Neural progenitor cell (in vitro differentiated cells): ENCODE results near the gene RTKN2. TPM values are rescaled to one million over a fixed set of nuclear protein-coding genes. Genes with fewer than 3 reads are reported as not detected.

Experiments
- DNase-seq: peaks from one replicate; pipeline ENCODE4 v3.0.0-alpha.2; 2016; ENCODE audit warnings: low spot score
- H2AFZ ChIP-seq: fragments of 200-600 bp; sonication (generic); replicated peaks from 2 replicates; pipeline ENCODE4 v1.6.1; 2016; ENCODE audit warnings: antibody characterized with exemption
- H3F3A ChIP-seq: fragments of 200-600 bp; sonication (generic); 2 replicates; pipeline ENCODE4 v1.6.1; 2016; ENCODE audit warnings: antibody characterized with exemption, low read depth
- H3K27ac ChIP-seq: fragments of 200-600 bp; sonication (generic); 2 replicates; pipeline ENCODE4 v1.5.1; 2016; ENCODE audit warnings: mild to moderate bottlenecking
- H3K27me3 ChIP-seq: fragments of 200-600 bp; sonication (generic); 2 replicates; pipeline ENCODE4 v1.6.1; 2016; ENCODE audit warnings: mild to moderate bottlenecking, moderate library complexity
- H3K36me3 ChIP-seq: fragments of 200-600 bp; sonication (generic); 2 replicates; pipeline ENCODE4 v1.5.1; 2016
- H3K4me1 ChIP-seq: fragments of 200-600 bp; sonication (generic); 2 replicates; pipeline ENCODE4 v1.6.1; 2016; ENCODE audit warnings: mixed run types
- H3K4me2 ChIP-seq: fragments of 200-600 bp; sonication (generic); 2 replicates; pipeline ENCODE4 v1.6.1; 2016
- H3K4me3 ChIP-seq: fragments of 200-600 bp; sonication (generic); 2 replicates; pipeline ENCODE4 v1.5.1; 2016
- H3K79me2 ChIP-seq: fragments of 200-600 bp; sonication (generic); 2 replicates; pipeline ENCODE4 v1.6.1; 2016; ENCODE audit warnings: low read depth
- H3K9ac ChIP-seq: fragments of 200-600 bp; sonication (generic); 2 replicates; pipeline ENCODE4 v1.6.1; 2016
- H3K9me3 ChIP-seq: fragments of 200-600 bp; sonication (generic); 2 replicates; pipeline ENCODE4 v1.5.1; 2016; ENCODE audit warnings: low read depth
- H4K20me1 ChIP-seq: fragments of 200-600 bp; sonication (generic); 2 replicates; pipeline ENCODE4 v1.6.1; 2016; ENCODE audit warnings: low read depth
- H3K27ac Mint-ChIP-seq: 3 replicates; pipeline ENCODE4 v1.8.0; 2021; ENCODE audit warnings: mixed read lengths
- H3K27me3 Mint-ChIP-seq: 2 replicates; pipeline ENCODE4 v1.8.0; 2022; ENCODE audit warnings: low read depth, mild to moderate bottlenecking, inconsistent platforms, moderate library complexity, mixed read lengths; ENCODE audit not compliant: insufficient read depth
- H3K36me3 Mint-ChIP-seq: 3 replicates; pipeline ENCODE4 v1.8.0; 2021; ENCODE audit warnings: mixed read lengths
- H3K4me1 Mint-ChIP-seq: 3 replicates; pipeline ENCODE4 v1.8.0; 2021; ENCODE audit warnings: mixed read lengths
- H3K4me3 Mint-ChIP-seq: 3 replicates; pipeline ENCODE4 v1.8.0; 2021; ENCODE audit warnings: mild to moderate bottlenecking, moderate library complexity, mixed read lengths
- H3K9me3 Mint-ChIP-seq: 3 replicates; pipeline ENCODE4 v1.8.0; 2020; ENCODE audit warnings: mixed read lengths
- CTCF ChIP-seq: fragments of 200-600 bp; sonication (generic); IDR thresholded peaks from 2 replicates; pipeline ENCODE4 v1.5.1; 2017; ENCODE audit warnings: antibody characterized with exemption, mild to moderate bottlenecking
- EZH2 ChIP-seq: fragments of 200-600 bp; sonication (generic); IDR thresholded peaks from 2 replicates; pipeline ENCODE4 v1.6.1; 2017; ENCODE audit warnings: antibody characterized with exemption, mild to moderate bottlenecking, moderate library complexity
- EZH2phosphoT487 ChIP-seq: fragments of 200-600 bp; sonication (generic); IDR thresholded peaks from 2 replicates; pipeline ENCODE4 v1.6.1; 2017; ENCODE audit warnings: antibody characterized with exemption
- total RNA-seq: library from RNA; depleted of rRNA; stranded (reverse); fragments of >200 nt; gene quantifications from 2 replicates; pipeline ENCODE4 v1.2.3, GENCODE V29; 2015; ENCODE audit warnings: low replicate concordance

The RTKN2 gene
- total RNA-seq, 1 donor from 2014 or later = 65.9 TPM

DNA sequence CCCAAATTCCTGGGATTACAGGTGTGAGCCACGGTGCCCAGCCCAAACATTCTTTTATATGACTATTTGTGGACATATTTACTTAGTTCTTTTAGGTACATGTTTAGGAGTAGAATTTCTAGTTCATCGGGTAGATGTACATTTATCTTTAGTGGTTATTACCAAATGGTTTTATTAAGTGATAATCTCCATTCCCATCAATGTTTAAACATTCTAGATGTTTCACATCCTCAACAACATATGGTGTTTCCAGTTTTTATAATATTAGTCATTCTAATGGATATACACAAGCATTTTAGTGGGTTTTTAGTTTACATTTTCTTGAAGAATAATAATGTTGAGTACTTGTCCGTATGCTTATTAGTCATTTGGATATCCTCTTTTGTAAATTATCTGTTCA, 131.7 kb downstream of the RTKN2 start:
- H3K9me3 Mint-ChIP-seq = peaks cover 3% of the 10 kb centered on the region
- no peaks in the 10 kb centered on the region for H3K79me2 ChIP-seq
- H3K27ac Mint-ChIP-seq = no peak overlapping the region
- H3K4me2 ChIP-seq = no peak overlapping the region
- no peak overlapping the region for H3K4me3 ChIP-seq
- H3K27me3 Mint-ChIP-seq = no peaks in the 10 kb centered on the region
- H3K9ac ChIP-seq = no peak overlapping the region
- H3K36me3 ChIP-seq = no peaks in the 10 kb centered on the region
- no peaks in the 10 kb centered on the region for H3K4me1 ChIP-seq
- H3K27me3 ChIP-seq = no peaks in the 10 kb centered on the region
- no peaks in the 10 kb centered on the region for H3K9me3 ChIP-seq
- no peak overlapping the region for H3K4me3 Mint-ChIP-seq
- TF ChIP-seq CTCF (no peak), EZH2phosphoT487 (no peak), EZH2 (no peak)
- no peaks in the 10 kb centered on the region for H3F3A ChIP-seq
- no peak overlapping the region for H2AFZ ChIP-seq
- H3K27ac ChIP-seq = no peak overlapping the region
- DNase-seq = no peak
- no peaks in the 10 kb centered on the region for H3K36me3 Mint-ChIP-seq
- no peaks in the 10 kb centered on the region for H3K4me1 Mint-ChIP-seq
- no peaks in the 10 kb centered on the region for H4K20me1 ChIP-seq

- H3K36me3 ChIP-seq = no peaks in the 10 kb centered on the region
- H3K27me3 ChIP-seq = no peaks in the 10 kb centered on the region
- H3K4me1 ChIP-seq = no peaks in the 10 kb centered on the region
- H3K27ac Mint-ChIP-seq = no peak overlapping the region
- no peaks in the 10 kb centered on the region for H3F3A ChIP-seq
- H3K4me2 ChIP-seq = no peak overlapping the region
- H3K27ac ChIP-seq = no peak overlapping the region
- no peaks in the 10 kb centered on the region for H4K20me1 ChIP-seq
- H3K4me3 Mint-ChIP-seq = no peak overlapping the region
- H3K27me3 Mint-ChIP-seq = no peaks in the 10 kb centered on the region
- H3K9me3 ChIP-seq = no peaks in the 10 kb centered on the region
- no peaks in the 10 kb centered on the region for H3K36me3 Mint-ChIP-seq
- no peak for TF ChIP-seq EZH2phosphoT487
- no peak for TF ChIP-seq EZH2
- no peak for TF ChIP-seq CTCF
- H3K4me3 ChIP-seq = no peak overlapping the region
- H3K9ac ChIP-seq = no peak overlapping the region
- H3K4me1 Mint-ChIP-seq = no peaks in the 10 kb centered on the region
- H3K79me2 ChIP-seq = no peaks in the 10 kb centered on the region
- no peak overlapping the region for H2AFZ ChIP-seq
- H3K9me3 Mint-ChIP-seq = peaks cover 5% of the 10 kb centered on the region
- DNase-seq = no peak
These were observed 135.0 kb downstream of the RTKN2 start for GRCh38 chr10:62133618-62134017.

Other genes with a start within 250 kb of the RTKN2 start
- 0.26 and 0.28 TPM in 2 replicates for gene ZNF365, start 105.5 kb upstream of the RTKN2 start, total RNA-seq